AG04449 (cell line): ENCODE measurements around the gene RTN1.

Experiments used
- CTCF ChIA-PET: fragments of 350-600 bp; formaldehyde crosslinking; extraction: SDS; loops from one replicate; lab custom pipeline; 2021; ENCODE audit warnings: antibody characterized with exemption; lab: Yijun Ruan, JAX
- POLR2A ChIA-PET: fragments of 400-600, 350-600 bp; formaldehyde crosslinking; extraction: SDS; loops from one replicate; lab custom pipeline; 2020; ENCODE audit warnings: antibody characterized with exemption, inconsistent platforms; lab: Yijun Ruan, JAX
- DNase-seq: peaks from one replicate; pipeline ENCODE4 v3.0.0-alpha.2; 2010; ENCODE audit warnings: low read depth, low spot score
- H3K4me3 ChIP-seq: 2 replicates; pipeline ENCODE4 v1.5.1; 2011; ENCODE audit warnings: low read depth, mild to moderate bottlenecking, control low read depth, low read length
- CTCF ChIP-seq: IDR thresholded peaks from one replicate; pipeline ENCODE4 v1.5.1; 2011; ENCODE audit warnings: mild to moderate bottlenecking, moderate library complexity, low read length, control low read depth, inconsistent platforms; ENCODE audit not compliant: insufficient read depth; ENCODE audit errors: missing control alignments

RTN1 gene

GRCh38 chr14:59870277-59871165 is at the start of gene RTN1:
RTN1 (minus strand) TSS chr14:59870776; CDS start chr14:59870630, 146 bp downstream.
- TF ChIP-seq CTCF: no peak
- ChIA-PET POLR2A (no interaction called here), CTCF (no interaction called here)
- no peak for DNase-seq
- peak within 1 kb of the TSS; percentile 55 for H3K4me3 ChIP-seq

GRCh38 chr14:59920378-59920683 is 49.8 kb upstream of the RTN1 start:
- no peak for DNase-seq
- H3K4me3 ChIP-seq: no peak overlapping the region
- ChIA-PET POLR2A (no interaction called here), CTCF (no interaction called here)
- TF ChIP-seq CTCF: no peak

GRCh38 chr14:59919570-59920377 is 49.2 kb upstream of the RTN1 start, which contains the start of gene LRRC9:
LRRC9 (plus strand) TSS chr14:59920144.
- POLR2A ChIA-PET: no interaction called here
- peak within 1 kb of the TSS; percentile 16 for H3K4me3 ChIP-seq
- DNase-seq: no peak
- no peak for TF ChIP-seq CTCF
- CTCF ChIA-PET: no interaction called here

- POLR2A ChIA-PET: no interaction called here
- CTCF ChIA-PET: interaction anchor here (0.8 to 1.9 kb wide), 7 partner anchors 24 to 411 kb away, joined by 3 to 11 read pairs (median 4); no protein-coding TSS in a partner anchor
- peak; percentile 36 for TF ChIP-seq CTCF
- H3K4me3 ChIP-seq: peak overlapping the region; percentile 16
- DNase-seq: no peak
Observed at GRCh38 chr14:59918824-59919569, 48.4 kb upstream of the RTN1 start.

GRCh38 chr14:59913187-59913586 is 42.6 kb upstream of the RTN1 start:
- no peak overlapping the region for H3K4me3 ChIP-seq
- CTCF ChIA-PET: no interaction called here
- TF ChIP-seq CTCF: no peak
- POLR2A ChIA-PET: no interaction called here
- DNase-seq: no peak
